HG03469 (cell line): ENCODE data around the gene IL6R.

ENCODE experiments used
- ATAC-seq: cut with Tn5 transposase; IDR thresholded peaks from one replicate; pipeline ENCODE4 v1.9.1; 2021; ENCODE audit warnings: mild to moderate bottlenecking, moderate library complexity, moderate number of reproducible peaks; ENCODE audit not compliant: unreplicated experiment

Gene IL6R

DNA sequence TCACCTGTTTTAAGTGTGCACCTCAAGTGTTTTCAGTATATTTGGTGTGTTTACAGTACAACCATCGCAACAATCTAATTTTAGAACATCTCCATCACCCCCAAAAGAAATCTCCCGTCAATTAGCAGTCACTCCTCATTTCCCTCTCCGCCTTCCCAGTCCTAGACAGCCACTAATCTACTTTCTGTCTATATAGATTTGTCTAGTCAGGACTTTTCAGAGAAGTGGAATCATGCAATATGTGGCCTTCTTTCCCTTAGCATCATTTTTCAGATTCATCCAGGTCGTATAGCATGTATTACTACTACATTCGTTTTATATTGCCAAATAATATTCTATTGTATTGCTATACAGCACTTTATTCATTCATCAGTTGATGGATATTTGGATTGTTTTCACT lies 98.8 kb downstream of the IL6R start:
- no peak for ATAC-seq

- no peak for ATAC-seq
These were observed 107.6 kb downstream of the IL6R start for GRCh38 chr1:154512760-154513159.

GRCh38 chr1:154514066-154514553 lies 109.0 kb downstream of the IL6R start:
- no peak for ATAC-seq

GRCh38 chr1:154517661-154518060 lies 112.5 kb downstream of the IL6R start:
- ATAC-seq = no peak
